ENCODE results near the gene RANBP9.

- TF ChIP-seq ZNF23 (CRISPR knock-in tag; IDR thresholded peaks at IDR 0.05) = no peak
- no peak for TF ChIP-seq PTRF (tag; IDR thresholded peaks at IDR 0.05)
- TF ChIP-seq STAT6 (CRISPR knock-in tag; IDR thresholded peaks at IDR 0.05) = no peak
- TF ChIP-seq MAX (CRISPR knock-in tag; IDR thresholded peaks at IDR 0.05) = no peak
- no peak for TF ChIP-seq ATF3 (IDR thresholded peaks at IDR 0.05)
- TF ChIP-seq ATF3 (CRISPR knock-in tag; conservative IDR thresholded peaks at IDR 0.05) = no peak
Measured at GRCh38 chr6:13576017-13576416, 135.6 kb downstream of the RANBP9 start.

All from K562 (cell line).